Measurements from ENCODE around the gene FSTL4.

DNA sequence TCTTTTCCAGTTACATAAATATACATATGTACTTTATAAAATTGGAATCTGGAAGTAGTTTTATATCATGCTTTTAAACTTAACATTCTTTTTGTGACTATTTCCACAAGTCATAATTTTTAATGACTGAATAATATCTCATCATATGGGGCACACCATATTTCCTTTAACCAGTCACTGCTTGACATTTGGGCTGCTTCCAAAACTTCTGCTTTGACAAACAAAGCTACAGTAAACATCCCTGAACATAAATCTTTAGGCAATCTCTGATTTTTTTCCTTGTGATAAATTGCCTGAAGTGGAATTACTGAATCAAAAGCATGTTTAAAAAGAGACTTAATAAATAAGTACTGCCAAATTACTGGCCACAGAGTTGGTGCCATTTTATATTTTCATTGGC is 178.0 kb downstream of the FSTL4 start:
- TF ChIP-seq, protein P1, sequence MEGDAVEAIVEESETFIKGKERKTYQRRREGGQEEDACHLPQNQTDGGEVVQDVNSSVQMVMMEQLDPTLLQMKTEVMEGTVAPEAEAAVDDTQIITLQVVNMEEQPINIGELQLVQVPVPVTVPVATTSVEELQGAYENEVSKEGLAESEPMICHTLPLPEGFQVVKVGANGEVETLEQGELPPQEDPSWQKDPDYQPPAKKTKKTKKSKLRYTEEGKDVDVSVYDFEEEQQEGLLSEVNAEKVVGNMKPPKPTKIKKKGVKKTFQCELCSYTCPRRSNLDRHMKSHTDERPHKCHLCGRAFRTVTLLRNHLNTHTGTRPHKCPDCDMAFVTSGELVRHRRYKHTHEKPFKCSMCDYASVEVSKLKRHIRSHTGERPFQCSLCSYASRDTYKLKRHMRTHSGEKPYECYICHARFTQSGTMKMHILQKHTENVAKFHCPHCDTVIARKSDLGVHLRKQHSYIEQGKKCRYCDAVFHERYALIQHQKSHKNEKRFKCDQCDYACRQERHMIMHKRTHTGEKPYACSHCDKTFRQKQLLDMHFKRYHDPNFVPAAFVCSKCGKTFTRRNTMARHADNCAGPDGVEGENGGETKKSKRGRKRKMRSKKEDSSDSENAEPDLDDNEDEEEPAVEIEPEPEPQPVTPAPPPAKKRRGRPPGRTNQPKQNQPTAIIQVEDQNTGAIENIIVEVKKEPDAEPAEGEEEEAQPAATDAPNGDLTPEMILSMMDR (IDR thresholded peaks at IDR 0.05; ENCODE audit: poor library complexity): no peak
- TF ChIP-seq EZH2phosphoT487 (IDR thresholded peaks at IDR 0.05; ENCODE audit: low read depth, severe bottlenecking, unreplicated experiment) (no peak), EZH2 (IDR thresholded peaks at IDR 0.05; ENCODE audit: borderline replicate concordance) (no peak)
